Hepatocyte (in vitro differentiated cells): Measurements from ENCODE around the gene PRR14L.

Experiments used
- EZH2 ChIP-seq: fragments of 200-600 bp; sonication (generic); IDR thresholded peaks from 2 replicates; pipeline ENCODE4 v1.6.1; 2016; ENCODE audit warnings: antibody characterized with exemption, mild to moderate bottlenecking, borderline replicate concordance
- EZH2phosphoT487 ChIP-seq: fragments of 200-600 bp; sonication (generic); IDR thresholded peaks from one replicate; pipeline ENCODE4 v1.6.1; 2018; ENCODE audit warnings: antibody characterized with exemption, mild to moderate bottlenecking, low read depth, moderate library complexity; ENCODE audit not compliant: unreplicated experiment, severe bottlenecking
- TF ChIP-seq, protein P1 (sequence below): fragments of 200-600 bp; sonication (generic); IDR thresholded peaks from 2 replicates; pipeline ENCODE4 v1.5.1; 2016; ENCODE audit warnings: antibody characterized with exemption, mild to moderate bottlenecking; ENCODE audit not compliant: poor library complexity

DNA sequence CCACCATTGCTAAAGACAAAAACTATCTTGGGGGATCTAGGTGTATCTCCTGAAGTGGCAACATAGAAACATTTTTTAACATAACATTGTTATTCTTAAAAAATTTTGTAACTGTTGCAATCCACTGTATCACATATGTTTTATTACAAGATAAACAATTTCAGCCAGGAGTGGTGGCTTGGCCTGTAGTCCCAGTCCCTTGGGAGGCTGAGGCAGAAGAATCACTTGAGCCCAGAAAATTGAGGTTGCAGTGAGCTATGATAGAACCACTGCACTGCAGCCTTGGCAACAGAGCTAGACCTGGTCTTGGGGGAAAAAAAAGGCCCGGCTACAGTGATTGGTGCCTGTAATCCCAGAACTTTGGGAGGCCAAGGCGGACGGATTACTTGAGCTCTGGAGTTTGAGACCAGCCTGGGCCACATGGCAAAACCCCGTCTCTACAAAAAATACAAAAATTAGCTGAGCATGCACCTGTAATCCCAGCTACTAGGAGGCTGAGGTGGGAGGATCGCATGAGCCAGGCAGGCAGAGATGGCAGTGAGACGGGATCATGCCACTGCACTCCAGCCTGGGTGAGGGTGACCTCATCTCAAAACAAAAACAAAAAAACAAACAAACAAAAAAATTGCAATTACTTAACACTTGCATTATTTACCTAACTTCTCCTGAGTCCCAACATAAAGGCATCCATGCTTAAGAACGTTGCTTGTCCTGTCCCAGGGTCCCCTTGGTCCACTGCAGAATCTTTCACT, 2.3 kb upstream of the PRR14L start:
- TF ChIP-seq, protein P1, sequence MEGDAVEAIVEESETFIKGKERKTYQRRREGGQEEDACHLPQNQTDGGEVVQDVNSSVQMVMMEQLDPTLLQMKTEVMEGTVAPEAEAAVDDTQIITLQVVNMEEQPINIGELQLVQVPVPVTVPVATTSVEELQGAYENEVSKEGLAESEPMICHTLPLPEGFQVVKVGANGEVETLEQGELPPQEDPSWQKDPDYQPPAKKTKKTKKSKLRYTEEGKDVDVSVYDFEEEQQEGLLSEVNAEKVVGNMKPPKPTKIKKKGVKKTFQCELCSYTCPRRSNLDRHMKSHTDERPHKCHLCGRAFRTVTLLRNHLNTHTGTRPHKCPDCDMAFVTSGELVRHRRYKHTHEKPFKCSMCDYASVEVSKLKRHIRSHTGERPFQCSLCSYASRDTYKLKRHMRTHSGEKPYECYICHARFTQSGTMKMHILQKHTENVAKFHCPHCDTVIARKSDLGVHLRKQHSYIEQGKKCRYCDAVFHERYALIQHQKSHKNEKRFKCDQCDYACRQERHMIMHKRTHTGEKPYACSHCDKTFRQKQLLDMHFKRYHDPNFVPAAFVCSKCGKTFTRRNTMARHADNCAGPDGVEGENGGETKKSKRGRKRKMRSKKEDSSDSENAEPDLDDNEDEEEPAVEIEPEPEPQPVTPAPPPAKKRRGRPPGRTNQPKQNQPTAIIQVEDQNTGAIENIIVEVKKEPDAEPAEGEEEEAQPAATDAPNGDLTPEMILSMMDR: no peak
- no peak for TF ChIP-seq EZH2
- TF ChIP-seq EZH2phosphoT487: no peak
